ENCODE measurements around the gene NODAL. TPM values are rescaled to one million over a fixed set of nuclear protein-coding genes. Genes with fewer than 3 reads are reported as not detected.
"Not testable (repeated sequence)": the region's sequence is repeated elsewhere in the genome, so short reads cannot be mapped to it uniquely, and the experiment has no call there.

NODAL gene
- not detected for total RNA-seq

DNA sequence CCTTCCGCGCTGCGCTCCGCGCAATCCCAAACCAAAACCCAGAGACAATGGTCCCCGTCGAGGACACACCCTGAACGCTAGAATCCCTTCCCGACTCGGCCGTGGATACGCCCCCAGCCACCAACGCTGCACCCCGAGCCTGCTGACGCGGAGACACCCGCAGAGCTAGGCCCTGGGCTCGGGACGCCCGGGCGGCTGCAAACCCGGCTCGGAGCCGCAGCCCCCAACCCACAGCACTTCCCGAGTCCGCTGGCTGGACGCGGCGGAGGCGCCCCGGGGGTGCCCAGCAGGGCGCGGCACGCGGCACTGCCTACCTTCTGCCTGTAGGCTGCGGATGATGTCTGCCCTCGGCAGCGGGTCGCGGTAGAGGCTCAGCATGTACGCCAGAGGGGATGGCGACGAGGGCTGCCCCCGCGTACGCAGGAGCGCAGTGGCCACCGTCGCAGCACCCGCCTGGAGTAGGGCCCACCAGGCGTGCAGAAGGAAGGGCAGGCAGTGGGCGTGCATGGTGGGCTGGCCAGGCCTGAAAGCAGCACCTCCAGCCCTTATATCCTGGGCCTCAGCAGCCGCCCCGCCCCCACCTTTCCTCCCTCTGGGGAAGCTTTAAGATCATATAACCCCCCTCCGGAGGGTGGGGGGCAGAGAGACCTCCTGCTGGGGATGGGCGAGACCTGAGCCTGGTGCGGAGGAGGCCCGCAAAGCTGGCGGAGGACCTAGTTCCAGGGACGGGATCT lies at the start of gene NODAL:
Gene NODAL (minus strand): TSS at position 521 of the 734 bp plus-strand sequence. CDS start 14 bp downstream, at position 507.
- TF ChIP-seq POLR2AphosphoS5 (IDR thresholded peaks at IDR 0.05) = no peak
- TF ChIP-seq, protein P1, sequence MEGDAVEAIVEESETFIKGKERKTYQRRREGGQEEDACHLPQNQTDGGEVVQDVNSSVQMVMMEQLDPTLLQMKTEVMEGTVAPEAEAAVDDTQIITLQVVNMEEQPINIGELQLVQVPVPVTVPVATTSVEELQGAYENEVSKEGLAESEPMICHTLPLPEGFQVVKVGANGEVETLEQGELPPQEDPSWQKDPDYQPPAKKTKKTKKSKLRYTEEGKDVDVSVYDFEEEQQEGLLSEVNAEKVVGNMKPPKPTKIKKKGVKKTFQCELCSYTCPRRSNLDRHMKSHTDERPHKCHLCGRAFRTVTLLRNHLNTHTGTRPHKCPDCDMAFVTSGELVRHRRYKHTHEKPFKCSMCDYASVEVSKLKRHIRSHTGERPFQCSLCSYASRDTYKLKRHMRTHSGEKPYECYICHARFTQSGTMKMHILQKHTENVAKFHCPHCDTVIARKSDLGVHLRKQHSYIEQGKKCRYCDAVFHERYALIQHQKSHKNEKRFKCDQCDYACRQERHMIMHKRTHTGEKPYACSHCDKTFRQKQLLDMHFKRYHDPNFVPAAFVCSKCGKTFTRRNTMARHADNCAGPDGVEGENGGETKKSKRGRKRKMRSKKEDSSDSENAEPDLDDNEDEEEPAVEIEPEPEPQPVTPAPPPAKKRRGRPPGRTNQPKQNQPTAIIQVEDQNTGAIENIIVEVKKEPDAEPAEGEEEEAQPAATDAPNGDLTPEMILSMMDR (IDR thresholded peaks at IDR 0.05) = no peak
- TF ChIP-seq EP300 (IDR thresholded peaks at IDR 0.05; ENCODE audit: low read depth) = no peak
- no peak for TF ChIP-seq POLR2A (IDR thresholded peaks at IDR 0.05)
- Histone ChIP-seq H3K9me3 (no peaks in the 10 kb centered on the region), H3K4me1 (peaks cover 9 to 38% (median 23%) of the 10 kb centered on the region in 4 donors), H3K4me3 (peak within 1 kb of the TSS in 2 of 4 donors; percentile 7 to 19), H3K36me3 (no peaks in the 10 kb centered on the region), H3K27ac (no peak within 1 kb of the TSS), H3K27me3 (peaks cover 44% of the 10 kb centered on the region)
- DNase-seq = no peak
- in situ Hi-C loops (cut with MboI; ENCODE audit: low pct_ligation_motif_present in 1 of 4, low pct_unique_long_range_greater_than_20kb in 1 of 4, low sequenced_read_pairs in 3 of 4) (no loop called here), intact Hi-C loops (cut with DNase I; ENCODE audit: low total_unique reads) (no loop called here)
- 18% methylated on average over 36 of the region's 60 CpGs; no CpG with 5 or more reads in 1 of the 2 donors for WGBS, 2 donors (ENCODE audit: low coverage in 1 of 2)

GRCh38 chr10:70490142-70490541 lies 48.7 kb upstream of the NODAL start:
- Histone ChIP-seq H3K4me3 (no peak overlapping the region), H3K27me3 (no peaks in the 10 kb centered on the region), H3K9me3 (no peaks in the 10 kb centered on the region), H3K27ac (no peak overlapping the region), H3K36me3 (no peaks in the 10 kb centered on the region), H3K4me1 (peaks cover 0 to 20% (median 2%) of the 10 kb centered on the region in 4 donors)
- in situ Hi-C loops (cut with MboI; ENCODE audit: low pct_ligation_motif_present in 1 of 4, low pct_unique_long_range_greater_than_20kb in 1 of 4, low sequenced_read_pairs in 3 of 4) = no loop called here
- TF ChIP-seq POLR2AphosphoS5 (IDR thresholded peaks at IDR 0.05) (no peak), EP300 (IDR thresholded peaks at IDR 0.05; ENCODE audit: low read depth) (no peak), POLR2A (IDR thresholded peaks at IDR 0.05) (no peak)
- TF ChIP-seq, protein P1 (IDR thresholded peaks at IDR 0.05) = no peak
- WGBS, 2 donors (ENCODE audit: low coverage in 1 of 2) = 93 to 100% methylated on average over 1 to 4 of the region's 4 CpGs
- DNase-seq = no peak
- intact Hi-C loops (cut with DNase I; ENCODE audit: low total_unique reads) = no loop called here

- Histone ChIP-seq H3K27me3 (no peaks in the 10 kb centered on the region), H3K4me3 (no peak overlapping the region), H3K4me1 (peaks cover 0 to 19% (median 2%) of the 10 kb centered on the region in 4 donors), H3K9me3 (no peaks in the 10 kb centered on the region), H3K36me3 (no peaks in the 10 kb centered on the region), H3K27ac (no peak overlapping the region)
- in situ Hi-C loops (cut with MboI; ENCODE audit: low pct_ligation_motif_present in 1 of 4, low pct_unique_long_range_greater_than_20kb in 1 of 4, low sequenced_read_pairs in 3 of 4) = no loop called here
- no peak for DNase-seq
- intact Hi-C loops (cut with DNase I; ENCODE audit: low total_unique reads) = no loop called here
- TF ChIP-seq EP300 (IDR thresholded peaks at IDR 0.05; ENCODE audit: low read depth) (no peak), POLR2A (IDR thresholded peaks at IDR 0.05) (no peak), POLR2AphosphoS5 (IDR thresholded peaks at IDR 0.05) (no peak)
- TF ChIP-seq, protein P1 (IDR thresholded peaks at IDR 0.05) = no peak
- WGBS, 2 donors (ENCODE audit: low coverage in 1 of 2) = 48 to 69% methylated on average over 2 to 3 of the region's 3 CpGs
Observed at GRCh38 chr10:70487824-70488223, 46.3 kb upstream of the NODAL start.

- H3K27me3 ChIP-seq; in situ Hi-C loops (cut with MboI; ENCODE audit: low pct_ligation_motif_present in 1 of 4, low pct_unique_long_range_greater_than_20kb in 1 of 4, low sequenced_read_pairs in 3 of 4); intact Hi-C loops (cut with DNase I; ENCODE audit: low total_unique reads); H3K4me3 ChIP-seq; H3K36me3 ChIP-seq; DNase-seq; H3K9me3 ChIP-seq: not testable (repeated sequence)
- H3K27ac ChIP-seq = peak overlapping the region in 2 of 4 donors; percentile 56 to 80
- WGBS, 2 donors (ENCODE audit: low coverage in 1 of 2) = 89 to 98% methylated on average over 5 to 6 of the region's 6 CpGs
- H3K4me1 ChIP-seq = peaks cover 14 to 47% (median 23%) of the 10 kb centered on the region in 4 donors
Observed at GRCh38 chr10:70483872-70484271, 42.4 kb upstream of the NODAL start.
